T47D (cell line): ENCODE results near the gene SHC1.

Experiments used
- DNase-seq, 2 experiments: peaks; one replicate each; pipeline versions ENCODE4 v3.0.0 to v3.0.0-alpha.2; 2011 to 2012; ENCODE audit warnings: low read depth in 1 of 2, low spot score in 1 of 2
- JUND ChIP-seq: IDR thresholded peaks from 2 replicates; pipeline ENCODE4 v1.6.1; 2012; ENCODE audit warnings: low read depth
- in situ Hi-C: cut with HindIII; loops from 2 replicates; pipeline ENCODE4 v1.10.0; 2016; ENCODE audit warnings: low sequenced_read_pairs, low pct_unique_long_range_greater_than_20kb

The SHC1 gene

DNA sequence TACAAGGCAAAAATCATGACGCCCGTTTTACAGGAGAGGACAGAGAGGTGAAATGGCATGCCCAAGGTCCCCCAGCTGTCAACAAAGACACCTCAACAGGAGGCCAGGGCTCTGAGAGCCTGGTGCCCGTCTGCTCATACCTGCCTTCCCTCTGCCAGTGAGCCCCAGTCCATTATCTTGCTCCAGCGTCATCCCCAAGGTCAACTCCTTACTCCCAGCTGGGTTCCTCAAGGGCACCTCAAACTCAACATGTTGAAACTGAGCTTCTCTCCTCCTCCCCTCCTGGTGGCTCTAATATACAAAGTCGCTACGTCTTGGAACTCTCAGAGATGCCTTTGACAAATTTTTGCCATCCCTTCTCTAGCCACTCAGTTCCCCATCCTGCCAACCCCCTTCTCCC lies 17.9 kb downstream of the SHC1 start:
- TF ChIP-seq JUND, result no peak
- no peak for DNase-seq
- in situ Hi-C loops, result no loop called here

DNA sequence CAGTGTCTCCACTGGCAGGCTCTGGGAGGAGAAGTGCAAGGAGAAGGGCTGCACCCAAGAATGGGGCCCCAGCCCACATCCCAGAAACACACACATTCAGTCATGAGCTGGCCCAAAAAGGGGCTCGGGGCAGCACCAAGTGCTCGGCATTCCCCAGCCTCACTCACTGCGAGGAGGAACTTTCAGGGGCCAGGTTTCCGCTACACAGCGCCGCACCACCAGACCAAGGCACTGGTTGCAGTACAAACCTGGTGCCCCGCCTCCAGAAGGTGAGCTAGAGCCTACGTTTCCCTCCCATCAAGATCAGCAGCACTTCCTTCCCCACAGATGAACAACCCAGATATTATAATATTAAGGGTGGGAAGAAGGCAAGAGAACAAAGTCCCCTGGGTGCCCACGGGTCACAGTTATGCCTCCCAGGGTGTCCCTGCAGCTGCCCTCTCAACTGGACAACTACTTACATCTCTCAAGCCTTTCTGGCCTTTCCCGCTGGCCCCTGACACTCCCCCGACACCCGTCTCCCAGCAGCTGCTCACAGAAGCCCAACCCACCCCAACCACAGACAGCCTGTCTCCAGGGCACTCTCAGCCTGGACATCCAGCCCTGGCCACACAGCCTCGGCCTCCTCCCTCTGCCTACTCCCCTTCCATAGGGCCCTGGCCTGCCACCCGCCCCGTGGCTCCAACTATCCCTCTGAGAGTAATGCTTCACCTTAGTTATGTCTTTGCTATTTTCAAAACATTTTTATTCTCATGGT lies 18.5 kb downstream of the SHC1 start:
- no peak for TF ChIP-seq JUND
- in situ Hi-C loops, result no loop called here
- no peak for DNase-seq

GRCh38 chr1:154948079-154948478 lies 22.5 kb downstream of the SHC1 start:
- TF ChIP-seq JUND, result no peak
- DNase-seq, result no peak
- in situ Hi-C loops, result no loop called here

DNA sequence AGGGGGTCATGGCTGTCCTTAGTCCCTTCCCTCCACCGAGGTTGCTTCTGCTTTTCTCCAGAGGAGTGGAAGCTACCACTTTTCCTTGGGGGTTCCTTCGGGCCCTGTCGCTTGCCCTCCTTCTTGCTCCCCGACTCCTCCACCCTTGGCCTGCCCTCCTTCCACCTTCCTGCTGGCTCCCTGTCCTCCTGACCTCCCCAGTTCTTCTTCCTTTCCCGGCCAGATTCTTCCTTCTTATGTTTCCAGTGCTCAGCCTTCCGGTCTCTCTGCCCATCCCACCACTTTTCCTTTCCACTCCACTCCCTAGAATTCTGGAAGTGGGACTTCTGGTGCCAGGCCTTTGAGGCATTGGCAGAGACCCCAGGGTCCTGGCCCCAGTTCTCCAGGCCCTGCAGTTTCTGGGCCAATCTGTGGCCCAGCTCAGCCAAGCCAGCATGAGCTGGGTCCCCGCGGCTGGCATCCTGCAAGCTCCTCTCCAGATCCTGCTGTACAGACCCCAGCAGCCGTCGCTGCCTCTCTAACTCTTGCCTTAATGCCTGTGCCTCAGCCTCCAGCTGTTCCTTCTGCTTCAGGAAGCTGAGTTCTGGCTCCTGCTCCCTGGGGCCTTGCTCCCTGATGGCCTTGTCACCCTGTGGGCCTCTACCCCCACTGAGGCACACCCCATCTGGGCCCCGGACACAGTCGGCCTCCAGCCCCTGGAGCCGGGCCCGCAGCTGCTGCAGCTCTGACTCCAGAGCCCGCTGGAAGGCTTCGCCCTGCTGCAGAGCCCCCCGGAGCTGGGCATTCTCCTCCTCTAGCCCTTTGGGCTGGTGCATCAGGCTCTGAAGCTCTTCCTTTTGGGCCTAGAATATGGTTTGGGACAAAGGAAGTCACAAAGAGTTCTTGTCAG lies 24.3 kb downstream of the SHC1 start:
- no peak for TF ChIP-seq JUND
- no peak for DNase-seq
- in situ Hi-C loops, result no loop called here

DNA sequence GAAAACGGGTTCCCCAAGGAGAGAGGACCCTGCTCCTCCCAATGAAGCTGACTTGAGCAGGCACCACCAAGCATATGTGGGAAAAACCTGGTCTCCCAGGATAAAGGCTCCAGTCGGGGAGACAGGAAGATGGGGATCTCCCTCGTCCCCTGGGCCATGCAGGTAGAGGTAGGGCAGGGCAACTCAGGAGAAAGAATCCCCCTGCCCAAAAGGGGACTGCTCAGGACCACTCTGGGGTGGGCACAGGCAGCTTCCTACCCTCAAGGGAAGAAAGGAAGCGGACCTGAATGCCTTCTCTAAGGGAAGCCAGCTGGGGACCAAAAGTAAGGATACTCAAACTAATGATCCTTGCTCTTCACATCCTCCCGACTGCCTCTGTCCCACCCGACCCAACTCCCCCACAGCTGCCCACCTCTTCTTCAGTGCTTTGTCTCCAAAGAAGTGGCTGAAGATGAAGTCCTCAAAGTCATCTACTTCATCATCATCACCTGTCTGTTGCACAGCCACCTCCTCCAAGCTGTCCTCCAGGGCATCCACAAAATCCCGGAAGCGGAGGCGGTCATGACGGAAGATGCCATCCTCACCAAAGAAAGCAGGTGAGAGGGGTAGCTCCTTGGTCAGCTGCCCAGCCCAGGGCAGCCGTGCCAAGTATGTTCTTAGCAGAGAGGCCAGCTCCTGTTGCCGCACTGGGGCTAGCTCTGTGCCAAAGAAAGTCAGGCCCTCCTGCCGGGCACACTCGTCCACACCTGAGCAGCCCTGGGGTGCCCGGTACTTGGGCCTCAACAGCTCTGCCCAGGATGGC lies 25.2 kb downstream of the SHC1 start:
- no peak for DNase-seq
- in situ Hi-C loops, result no loop called here
- TF ChIP-seq JUND, result no peak

- no peak for DNase-seq
- in situ Hi-C loops, result no loop called here
- no peak for TF ChIP-seq JUND
Measured at GRCh38 chr1:154944401-154945159, 26.0 kb downstream of the SHC1 start.

DNA sequence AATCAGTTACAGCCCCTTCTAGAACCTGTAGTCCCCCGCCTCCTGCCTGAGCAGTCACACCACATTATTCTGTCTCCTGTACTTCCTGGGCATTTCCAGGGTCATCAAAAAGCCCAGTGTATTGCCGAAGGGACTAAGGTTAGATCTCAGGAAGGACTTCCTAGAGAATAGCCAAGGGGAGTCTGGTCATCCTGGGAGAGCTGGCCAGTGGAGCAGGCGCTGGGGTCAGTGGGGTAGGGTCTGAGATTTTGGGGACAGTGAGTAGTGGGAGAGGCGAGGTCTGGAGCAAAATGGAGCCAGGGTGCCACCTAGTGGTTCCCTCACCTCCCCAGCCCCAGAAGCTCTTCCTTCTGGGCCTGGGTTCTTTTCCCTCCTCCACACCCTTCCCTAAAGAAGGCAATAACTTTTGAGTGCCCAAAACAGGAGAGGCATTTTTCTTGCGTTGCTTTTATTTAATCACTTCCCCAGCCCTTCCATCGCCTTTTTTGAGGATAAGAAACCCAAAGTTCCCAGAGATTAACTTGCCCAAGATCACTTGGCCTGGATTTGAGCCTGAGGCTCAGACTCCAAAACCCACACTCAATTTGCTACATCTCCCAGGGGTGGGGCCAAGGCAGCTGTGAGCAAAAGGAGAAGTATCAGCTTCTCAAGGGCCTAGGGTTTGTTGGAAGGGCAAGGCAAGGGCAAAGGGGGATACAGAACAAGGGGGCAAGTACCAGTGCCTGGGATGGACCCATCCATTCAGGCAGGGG lies 26.7 kb downstream of the SHC1 start:
- peak; percentile 58 to 69 for DNase-seq
- in situ Hi-C loops, result no loop called here
- TF ChIP-seq JUND, result no peak

DNA sequence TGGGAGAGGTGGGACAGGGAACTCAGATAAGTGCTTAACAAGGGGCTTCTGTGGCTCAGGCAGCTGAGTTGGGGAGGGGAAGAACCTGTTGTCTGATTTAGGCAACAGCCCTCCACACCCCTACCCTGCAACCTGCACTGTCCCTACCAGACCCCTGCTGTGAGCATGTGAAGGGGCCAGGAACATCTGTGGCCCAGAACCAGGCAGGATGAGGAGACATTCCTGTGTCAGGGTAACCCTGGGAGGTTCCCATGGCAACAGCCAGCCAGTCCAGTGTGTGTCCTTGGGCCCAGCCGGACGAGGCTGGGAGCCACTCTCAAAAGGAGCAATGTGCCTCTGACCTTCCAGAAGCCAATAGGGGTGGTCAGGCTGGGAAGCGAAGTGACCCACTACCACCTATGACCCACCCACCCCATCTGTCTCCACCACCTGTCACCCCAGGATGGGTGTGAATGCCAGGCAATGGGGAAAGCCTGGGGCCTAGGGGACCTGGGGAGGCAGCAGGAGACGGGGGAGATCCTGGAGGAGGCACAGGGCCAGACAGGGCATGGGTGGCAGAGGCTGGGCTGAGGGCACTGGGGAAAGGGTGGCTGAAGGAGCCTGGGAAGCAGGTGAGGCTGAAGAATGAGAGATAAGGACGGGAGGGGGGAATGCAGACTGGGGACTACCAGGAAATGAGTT lies 29.1 kb downstream of the SHC1 start:
- no peak for TF ChIP-seq JUND
- in situ Hi-C loops, result no loop called here
- DNase-seq, result peak in 1 of 2 experiments; percentile 72

GRCh38 chr1:154940651-154941194 lies 29.8 kb downstream of the SHC1 start:
- no peak for TF ChIP-seq JUND

GRCh38 chr1:154940213-154940560 lies 30.4 kb downstream of the SHC1 start:
- no peak for TF ChIP-seq JUND
- in situ Hi-C loops, result no loop called here
- no peak for DNase-seq

More at GRCh38 chr1:154940651-154941194, 29.8 kb downstream of the SHC1 start:
- in situ Hi-C loops, result no loop called here
- DNase-seq, result no peak
